Adrenal gland (tissue), 12 donors: ENCODE measurements around the gene XYLT2. TPM values are rescaled to one million over a fixed set of nuclear protein-coding genes. Genes with fewer than 3 reads are reported as not detected.

Experiments
- DNase-seq, 7 donors: peaks; one replicate each; pipeline ENCODE4 v3.0.0-alpha.2; 2019 to 2020
- H3K27ac ChIP-seq, 5 donors: fragments of 200-600 bp; sonication (generic) in 4 of 5; 1 replicate in 3 of 5; 2 replicates in 2 of 5; pipeline versions ENCODE4 v1.5.1 to v1.8.0; 2016 to 2020; ENCODE audit warnings: mild to moderate bottlenecking in 1 of 5
- H3K27me3 ChIP-seq: fragments of 200-600 bp; 2 replicates; pipeline ENCODE4 v1.8.0; 2021
- H3K36me3 ChIP-seq, 2 donors: fragments of 200-600 bp; replicated peaks in 1 of 2; 1 replicate in 1 of 2; 2 replicates in 1 of 2; pipeline versions ENCODE4 v1.5.1 to v1.8.0; 2018 to 2022
- H3K4me1 ChIP-seq, 2 donors: fragments of 200-600 bp; replicated peaks in 1 of 2; 1 replicate in 1 of 2; 2 replicates in 1 of 2; pipeline versions ENCODE4 v1.5.1 to v1.8.0; 2018 to 2021
- H3K4me3 ChIP-seq, 4 donors: fragments of 200-600 bp; sonication (generic) in 3 of 4; one replicate each; pipeline ENCODE4 v1.5.1; 2016 to 2018
- H3K9me3 ChIP-seq, 3 donors: fragments of 200-600 bp; sonication (generic) in 1 of 3; replicated peaks in 1 of 3; 1 replicate in 2 of 3; 2 replicates in 1 of 3; pipeline versions ENCODE4 v1.5.1 to v1.8.0; 2016 to 2021
- POLR2A ChIP-seq, 2 donors: fragments of 450-650 bp; IDR thresholded peaks; one replicate each; pipeline ENCODE4 v1.6.1; 2017; ENCODE audit warnings: antibody characterized with exemption in 2 of 2, mild to moderate bottlenecking in 2 of 2, moderate library complexity in 1 of 2
- WGBS, 4 donors: extraction: QIAGEN DNeasy Blood & Tissue Kit in 2 of 4; methylation state at CpG; one replicate each; pipeline versions ENCODE4 v1.1.5 to v1.1.7; 2013 to 2017; 5-methylcytosine and 5-hydroxymethylcytosine counted together
- intact Hi-C, 2 donors: fragments of 100-400 bp; cut with DNase I; formaldehyde crosslinking; loops; one replicate each; pipeline versions ENCODE4 v1.14.1 to v1.15.0; 2022 to 2023
- polyA plus RNA-seq, 3 donors: library from polyadenylated mRNA; stranded (reverse); fragments of 200-250 nt in 2 of 3; fragments of 350-450 nt in 1 of 3; fragmentation: Illumina TruSeq in 1 of 3; extraction: RNeasy Lipid Tissue Mini Kit (QIAGEN cat#74804) in 1 of 3; gene quantifications; one replicate each; pipeline ENCODE4 v1.2.3, GENCODE V29; 2013 to 2014
- total RNA-seq, 9 donors: library from RNA; depleted of rRNA in 4 of 9; stranded (reverse); fragments of >200 nt in 4 of 9; fragments of 120-200 nt in 1 of 9; fragmentation: NEBNext Ultra II Directional in 1 of 9; extraction: Animal tissue kit (Norgen Biotek cat#: 25700) in 1 of 9; gene quantifications; one replicate each; pipeline versions ENCODE4 v1.1.0 to v1.2.4, GENCODE V29; 2013 to 2023
- TF ChIP-seq, protein P1 (sequence below), 6 experiments: fragments of 450-650 bp in 4 of 6; fragments of 200-600 bp in 2 of 6; sonication (generic) in 1 of 6; IDR thresholded peaks; 1 replicate in 5 of 6; 2 replicates in 1 of 6; pipeline versions ENCODE4 v1.5.1 to v1.8.0; 2016 to 2021; ENCODE audit warnings: antibody characterized with exemption in 6 of 6, mild to moderate bottlenecking in 2 of 6, moderate library complexity in 1 of 6
- donor health status: healthy with polysubstance abuse.
- donor health status: Bipolar disorder and iron deficiency.
- donor health status: DM: yes; HTN: yes; CAD: no.
- donor health status: DM: no; HTN: no; CAD: no.
- donor health status: DM: no; HTN: no; CAD: no.
- donor health status: DM: yes; HTN: yes; CAD: no.

XYLT2 gene
- total and polyA plus RNA-seq, 12 donors, result 4.6 to 40.3 (median 29.1) TPM

DNA sequence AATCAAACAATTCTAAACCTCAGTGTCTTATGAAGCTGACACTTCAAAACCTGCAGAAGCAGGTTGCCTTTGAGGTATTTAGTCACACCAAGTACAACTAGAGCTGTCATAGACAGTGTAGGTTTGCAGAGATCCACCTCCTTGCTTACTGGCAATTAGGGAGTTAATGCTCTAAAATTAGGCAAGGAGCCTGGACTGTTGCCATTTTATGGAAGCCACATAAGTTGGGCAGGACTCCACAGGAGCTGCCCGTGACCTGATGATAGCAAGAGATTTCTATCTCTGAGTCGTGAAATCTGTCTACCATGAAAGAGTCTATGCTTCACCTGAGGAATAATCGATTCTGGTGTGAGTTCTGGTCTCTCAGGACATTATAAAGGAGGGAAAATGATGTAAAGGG lies 36.0 kb downstream of the XYLT2 start:
- Histone ChIP-seq H3K4me1 (no peaks in the 10 kb centered on the region), H3K36me3 (peaks cover 0 to 69% of the 10 kb centered on the region in 2 donors), H3K9me3 (no peaks in the 10 kb centered on the region), H3K27ac (no peak overlapping the region), H3K27me3 (no peaks in the 10 kb centered on the region), H3K4me3 (no peak overlapping the region)
- DNase-seq, result peak in 3 of 7 donors; percentile 40 to 67 (median 48)
- 34 to 52% (median 41%) methylated on average over 3 of the region's 3 CpGs for WGBS, 4 donors
- TF ChIP-seq POLR2A (IDR thresholded peaks at IDR 0.05), result no peak
- TF ChIP-seq, protein P1, sequence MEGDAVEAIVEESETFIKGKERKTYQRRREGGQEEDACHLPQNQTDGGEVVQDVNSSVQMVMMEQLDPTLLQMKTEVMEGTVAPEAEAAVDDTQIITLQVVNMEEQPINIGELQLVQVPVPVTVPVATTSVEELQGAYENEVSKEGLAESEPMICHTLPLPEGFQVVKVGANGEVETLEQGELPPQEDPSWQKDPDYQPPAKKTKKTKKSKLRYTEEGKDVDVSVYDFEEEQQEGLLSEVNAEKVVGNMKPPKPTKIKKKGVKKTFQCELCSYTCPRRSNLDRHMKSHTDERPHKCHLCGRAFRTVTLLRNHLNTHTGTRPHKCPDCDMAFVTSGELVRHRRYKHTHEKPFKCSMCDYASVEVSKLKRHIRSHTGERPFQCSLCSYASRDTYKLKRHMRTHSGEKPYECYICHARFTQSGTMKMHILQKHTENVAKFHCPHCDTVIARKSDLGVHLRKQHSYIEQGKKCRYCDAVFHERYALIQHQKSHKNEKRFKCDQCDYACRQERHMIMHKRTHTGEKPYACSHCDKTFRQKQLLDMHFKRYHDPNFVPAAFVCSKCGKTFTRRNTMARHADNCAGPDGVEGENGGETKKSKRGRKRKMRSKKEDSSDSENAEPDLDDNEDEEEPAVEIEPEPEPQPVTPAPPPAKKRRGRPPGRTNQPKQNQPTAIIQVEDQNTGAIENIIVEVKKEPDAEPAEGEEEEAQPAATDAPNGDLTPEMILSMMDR (IDR thresholded peaks at IDR 0.05), result no peak
- intact Hi-C loops, result no loop called here

DNA sequence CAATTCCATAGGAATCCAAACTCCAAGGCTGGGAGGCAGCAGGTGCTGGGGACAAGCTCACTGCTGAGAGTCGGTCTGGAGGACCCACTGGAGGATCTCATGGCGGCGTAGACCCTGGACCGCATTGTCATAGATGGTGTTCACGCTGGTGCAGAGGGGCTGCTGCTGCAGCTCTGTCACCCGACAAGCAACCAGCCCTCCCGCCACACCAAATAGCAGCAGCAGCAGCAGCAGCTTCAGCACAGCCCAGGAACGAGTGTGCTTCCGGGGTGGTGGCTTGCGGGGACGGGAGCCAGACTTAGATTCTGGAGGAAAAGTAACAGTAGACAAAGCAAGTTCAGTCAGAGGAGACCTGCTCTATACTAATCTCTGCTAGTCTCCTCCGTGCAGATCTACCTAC lies 37.0 kb downstream of the XYLT2 start:
- DNase-seq, result no peak
- WGBS, 4 donors, result 95 to 96% (median 95%) methylated on average over 8 to 12 of the region's 12 CpGs
- no peaks in the 10 kb centered on the region for H3K4me1 ChIP-seq
- no peaks in the 10 kb centered on the region for H3K9me3 ChIP-seq
- no peak overlapping the region for H3K4me3 ChIP-seq
- TF ChIP-seq, protein P1 (IDR thresholded peaks at IDR 0.05), result no peak
- TF ChIP-seq POLR2A (IDR thresholded peaks at IDR 0.05), result no peak
- intact Hi-C loops, result no loop called here
- H3K27me3 ChIP-seq, result no peaks in the 10 kb centered on the region
- no peak overlapping the region for H3K27ac ChIP-seq
- peaks cover 0 to 79% of the 10 kb centered on the region in 2 donors for H3K36me3 ChIP-seq

DNA sequence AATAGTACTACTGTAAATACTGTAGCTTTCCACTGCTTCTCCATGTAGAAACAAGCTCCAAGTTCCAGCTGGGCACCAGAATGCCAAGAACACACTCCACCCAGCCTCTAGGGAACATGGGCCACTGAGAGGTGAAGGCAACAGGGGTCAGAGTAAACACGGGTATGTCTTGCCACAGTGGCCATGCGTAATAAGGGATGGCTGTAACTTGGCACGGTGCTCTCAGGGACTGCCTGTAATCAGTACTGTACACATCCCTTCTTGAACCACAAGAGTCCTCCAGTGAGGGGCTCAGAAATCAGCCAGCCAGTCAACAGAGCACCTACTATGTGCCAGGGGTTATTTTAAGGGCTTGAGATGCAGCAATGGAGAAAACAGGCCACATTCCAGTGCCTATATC lies 40.6 kb downstream of the XYLT2 start:
- Histone ChIP-seq H3K4me1 (peaks cover 5 to 13% of the 10 kb centered on the region in 2 donors), H3K27ac (peak overlapping the region in 1 of 5 donors; percentile 40), H3K27me3 (no peaks in the 10 kb centered on the region), H3K36me3 (peaks cover 0 to 96% of the 10 kb centered on the region in 2 donors), H3K4me3 (no peak overlapping the region), H3K9me3 (no peaks in the 10 kb centered on the region)
- intact Hi-C loops, result no loop called here
- peak in 6 of 7 donors; percentile 44 to 88 (median 72) for DNase-seq
- TF ChIP-seq, protein P1 (IDR thresholded peaks at IDR 0.05), result no peak
- TF ChIP-seq POLR2A (IDR thresholded peaks at IDR 0.05), result no peak
- WGBS, 4 donors, result 20 to 62% (median 49%) methylated on average over 1 to 3 of the region's 3 CpGs

DNA sequence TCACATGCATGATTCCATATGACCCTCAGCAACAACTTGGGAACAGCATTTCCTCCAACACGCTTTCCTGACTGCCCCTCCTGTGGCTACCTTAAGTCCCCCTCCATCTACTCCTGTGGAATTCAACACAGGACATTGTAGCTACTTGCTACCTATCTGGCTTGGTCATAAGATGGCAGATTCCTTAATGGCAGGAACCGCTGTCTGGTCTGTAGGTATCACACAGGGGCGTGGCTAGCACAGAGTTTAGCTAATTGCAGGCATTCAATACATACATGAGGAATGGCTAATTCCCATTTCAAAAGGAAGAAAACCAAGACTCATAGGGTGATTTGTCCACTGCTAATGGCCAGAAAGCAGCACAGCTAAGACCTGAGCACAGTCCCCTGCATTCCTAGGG lies 42.8 kb downstream of the XYLT2 start:
- intact Hi-C loops, result no loop called here
- TF ChIP-seq POLR2A (IDR thresholded peaks at IDR 0.05), result no peak
- TF ChIP-seq, protein P1 (IDR thresholded peaks at IDR 0.05), result no peak
- Histone ChIP-seq H3K4me3 (no peak overlapping the region), H3K9me3 (no peaks in the 10 kb centered on the region), H3K27ac (peak overlapping the region in 3 of 5 donors; percentile 10 to 42 (median 24)), H3K4me1 (peaks cover 5 to 15% of the 10 kb centered on the region in 2 donors), H3K36me3 (peaks cover 0 to 96% of the 10 kb centered on the region in 2 donors), H3K27me3 (no peaks in the 10 kb centered on the region)
- no peak for DNase-seq
- WGBS, 4 donors, result 92 to 94% (median 92%) methylated on average over 3 of the region's 3 CpGs
